Measurements from ENCODE around the gene CD300H. TPM values are rescaled to one million over a fixed set of nuclear protein-coding genes. Genes with fewer than 3 reads are reported as not detected.

CD300H gene
- total RNA-seq, result not detected
- not detected for total RNA-seq (2013)
- total RNA-seq, result 0 to 0.31 (median 0) reads per million in 29 experiments

DNA sequence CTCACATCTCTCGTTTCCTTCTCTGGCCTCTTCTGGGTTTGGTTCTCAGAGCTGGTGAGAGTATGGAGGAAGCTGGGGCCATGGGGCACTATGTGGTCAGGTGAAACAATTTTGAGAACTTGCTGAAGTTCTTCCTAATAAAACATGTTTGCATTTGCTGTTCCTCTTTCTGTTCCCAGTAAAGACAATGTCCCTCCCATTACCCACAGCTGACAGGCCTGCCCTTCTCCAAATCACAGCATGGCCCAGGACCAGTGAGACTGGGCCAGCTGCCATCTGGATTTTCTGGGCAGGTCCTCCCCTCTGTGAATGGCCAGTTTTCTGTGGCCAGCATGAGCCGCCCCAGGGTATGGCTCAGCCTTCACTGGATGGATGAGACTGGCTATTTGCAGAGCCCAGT lies at the start of gene CD300H:
Gene CD300H, minus strand, starts transcription at position 113 of the 400 bp plus-strand sequence.
- no peak within 1 kb of the TSS for H3K4me3 ChIP-seq (ENCODE audit: control insufficient read depth in 1 of 2, extremely low read depth in 1 of 2, low read length in 1 of 2)
- DNase-seq (no peak), ATAC-seq (replicated peaks in 1 of 4) (no peak)
- Mint-ChIP-seq H3K4me1 (peaks cover 0 to 11% (median 0%) of the 10 kb centered on the region in 3 donors), H3K36me3 (no peaks in the 10 kb centered on the region), H3K27me3 (peaks cover 20 to 56% of the 10 kb centered on the region in 2 donors), H3K4me3 (no peak within 1 kb of the TSS), H3K9me3 (no peaks in the 10 kb centered on the region), H3K27ac (no peak within 1 kb of the TSS)
- peaks cover 0 to 70% of the 10 kb centered on the region in 2 experiments for H3K27me3 ChIP-seq (replicated peaks in 1 of 2; ENCODE audit: control insufficient read depth in 2 of 2, extremely low read depth in 1 of 2, insufficient read depth in 2 of 2, low read length in 1 of 2)
- H3K9me3 ChIP-seq, result no peaks in the 10 kb centered on the region
- H3K27ac ChIP-seq (ENCODE audit: low read length), result no peak within 1 kb of the TSS
- ChIA-PET POLR2A (no interaction called here), CTCF (no interaction called here)
- WGBS (ENCODE audit: insufficient coverage), result no CpG with 5 or more reads among the region's 2 CpGs
- H3K4me1 ChIP-seq (ENCODE audit: control insufficient read depth in 1 of 2, extremely low read depth in 1 of 2, insufficient read depth in 2 of 2, low read length in 2 of 2), result peaks cover 0 to 2% of the 10 kb centered on the region in 2 experiments
- H3K36me3 ChIP-seq (ENCODE audit: control insufficient read depth in 2 of 2, extremely low read depth in 1 of 2, insufficient read depth in 1 of 2, low read length in 1 of 2), result no peaks in the 10 kb centered on the region

- Mint-ChIP-seq H3K27me3 (peaks cover 35 to 73% of the 10 kb centered on the region in 2 donors), H3K4me1 (peaks cover 0 to 6% (median 4%) of the 10 kb centered on the region in 3 donors), H3K36me3 (no peaks in the 10 kb centered on the region), H3K4me3 (no peak overlapping the region), H3K9me3 (no peaks in the 10 kb centered on the region), H3K27ac (no peak overlapping the region)
- no peak for ATAC-seq (replicated peaks in 1 of 4)
- Histone ChIP-seq H3K4me3 (ENCODE audit: control insufficient read depth in 1 of 2, extremely low read depth in 1 of 2, low read length in 1 of 2) (no peak overlapping the region), H3K27me3 (replicated peaks in 1 of 2; ENCODE audit: control insufficient read depth in 2 of 2, extremely low read depth in 1 of 2, insufficient read depth in 2 of 2, low read length in 1 of 2) (peaks cover 0 to 73% of the 10 kb centered on the region in 2 experiments), H3K9me3 (no peaks in the 10 kb centered on the region), H3K4me1 (ENCODE audit: control insufficient read depth in 1 of 2, extremely low read depth in 1 of 2, insufficient read depth in 2 of 2, low read length in 2 of 2) (peaks cover 0 to 12% of the 10 kb centered on the region in 2 experiments), H3K36me3 (ENCODE audit: control insufficient read depth in 2 of 2, extremely low read depth in 1 of 2, insufficient read depth in 1 of 2, low read length in 1 of 2) (no peaks in the 10 kb centered on the region), H3K27ac (ENCODE audit: low read length) (no peak overlapping the region)
- 90% methylated on average over 3 of the region's 7 CpGs for WGBS (ENCODE audit: insufficient coverage)
- CTCF ChIA-PET, result no interaction called here
- POLR2A ChIA-PET, result no interaction called here
- no peak for DNase-seq
Observed at GRCh38 chr17:74616696-74617095, 49.4 kb upstream of the CD300H start.

GRCh38 chr17:74612046-74612445 lies 44.7 kb upstream of the CD300H start:
- H3K4me3 ChIP-seq (ENCODE audit: control insufficient read depth in 1 of 2, extremely low read depth in 1 of 2, low read length in 1 of 2), result no peak overlapping the region
- ChIA-PET POLR2A (no interaction called here), CTCF (no interaction called here)
- no peaks in the 10 kb centered on the region for H3K9me3 ChIP-seq
- H3K9me3 Mint-ChIP-seq, result no peaks in the 10 kb centered on the region
- DNase-seq, result no peak
- H3K27ac Mint-ChIP-seq, result no peak overlapping the region
- H3K27ac ChIP-seq (ENCODE audit: low read length), result no peak overlapping the region
- no peaks in the 10 kb centered on the region for H3K36me3 ChIP-seq (ENCODE audit: control insufficient read depth in 2 of 2, extremely low read depth in 1 of 2, insufficient read depth in 1 of 2, low read length in 1 of 2)
- H3K4me1 ChIP-seq (ENCODE audit: control insufficient read depth in 1 of 2, extremely low read depth in 1 of 2, insufficient read depth in 2 of 2, low read length in 2 of 2), result peaks cover 0 to 12% of the 10 kb centered on the region in 2 experiments
- H3K27me3 Mint-ChIP-seq, result peaks cover 22 to 49% of the 10 kb centered on the region in 2 donors
- ATAC-seq (replicated peaks in 1 of 4), result no peak
- no peaks in the 10 kb centered on the region for H3K36me3 Mint-ChIP-seq
- H3K4me1 Mint-ChIP-seq, result peaks cover 0 to 6% (median 4%) of the 10 kb centered on the region in 3 donors
- H3K4me3 Mint-ChIP-seq, result no peak overlapping the region
- peaks cover 0 to 60% of the 10 kb centered on the region in 2 experiments for H3K27me3 ChIP-seq (replicated peaks in 1 of 2; ENCODE audit: control insufficient read depth in 2 of 2, extremely low read depth in 1 of 2, insufficient read depth in 2 of 2, low read length in 1 of 2)
- 79% methylated on average over 2 of the region's 6 CpGs for WGBS (ENCODE audit: insufficient coverage)

DNA sequence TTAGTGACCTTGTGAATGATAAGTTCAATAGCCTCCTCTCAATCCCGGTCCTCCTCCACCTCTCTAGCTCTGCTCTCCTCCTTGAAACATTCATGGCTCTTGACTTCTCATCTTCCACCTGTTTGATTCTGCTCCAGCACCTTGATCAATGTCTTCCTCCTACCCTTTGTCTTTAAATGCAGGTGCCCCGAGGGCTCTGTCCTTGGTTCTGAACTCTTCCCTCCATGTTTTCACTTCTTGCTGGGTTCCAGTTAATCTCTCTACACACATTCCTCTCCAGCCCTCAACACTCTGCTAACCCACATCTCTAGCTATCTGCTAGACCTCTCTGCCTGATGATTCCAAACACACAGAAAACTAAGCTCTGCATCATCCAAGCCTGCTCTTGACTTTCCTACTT lies 42.8 kb upstream of the CD300H start:
- Mint-ChIP-seq H3K4me3 (no peak overlapping the region), H3K27ac (no peak overlapping the region), H3K4me1 (peaks cover 0 to 6% (median 4%) of the 10 kb centered on the region in 3 donors), H3K9me3 (no peaks in the 10 kb centered on the region), H3K36me3 (no peaks in the 10 kb centered on the region), H3K27me3 (peaks cover 12 to 42% of the 10 kb centered on the region in 2 donors)
- no peak overlapping the region for H3K27ac ChIP-seq (ENCODE audit: low read length)
- no peaks in the 10 kb centered on the region for H3K36me3 ChIP-seq (ENCODE audit: control insufficient read depth in 2 of 2, extremely low read depth in 1 of 2, insufficient read depth in 1 of 2, low read length in 1 of 2)
- WGBS (ENCODE audit: insufficient coverage), result 31% methylated on average over 2 of the region's 2 CpGs
- DNase-seq, result no peak
- H3K4me3 ChIP-seq (ENCODE audit: control insufficient read depth in 1 of 2, extremely low read depth in 1 of 2, low read length in 1 of 2), result no peak overlapping the region
- POLR2A ChIA-PET, result no interaction called here
- no peaks in the 10 kb centered on the region for H3K9me3 ChIP-seq
- peaks cover 0 to 12% of the 10 kb centered on the region in 2 experiments for H3K4me1 ChIP-seq (ENCODE audit: control insufficient read depth in 1 of 2, extremely low read depth in 1 of 2, insufficient read depth in 2 of 2, low read length in 2 of 2)
- peaks cover 0 to 60% of the 10 kb centered on the region in 2 experiments for H3K27me3 ChIP-seq (replicated peaks in 1 of 2; ENCODE audit: control insufficient read depth in 2 of 2, extremely low read depth in 1 of 2, insufficient read depth in 2 of 2, low read length in 1 of 2)
- ATAC-seq (replicated peaks in 1 of 4), result no peak
- CTCF ChIA-PET, result no interaction called here

GRCh38 chr17:74608511-74608910 lies 41.2 kb upstream of the CD300H start:
- Mint-ChIP-seq H3K27ac (no peak overlapping the region), H3K36me3 (no peaks in the 10 kb centered on the region), H3K9me3 (no peaks in the 10 kb centered on the region), H3K27me3 (peaks cover 7 to 36% of the 10 kb centered on the region in 2 donors), H3K4me3 (no peak overlapping the region), H3K4me1 (peaks cover 0 to 9% (median 7%) of the 10 kb centered on the region in 3 donors)
- Histone ChIP-seq H3K4me3 (ENCODE audit: control insufficient read depth in 1 of 2, extremely low read depth in 1 of 2, low read length in 1 of 2) (no peak overlapping the region), H3K9me3 (no peaks in the 10 kb centered on the region), H3K27me3 (replicated peaks in 1 of 2; ENCODE audit: control insufficient read depth in 2 of 2, extremely low read depth in 1 of 2, insufficient read depth in 2 of 2, low read length in 1 of 2) (peaks cover 0 to 61% of the 10 kb centered on the region in 2 experiments), H3K36me3 (ENCODE audit: control insufficient read depth in 2 of 2, extremely low read depth in 1 of 2, insufficient read depth in 1 of 2, low read length in 1 of 2) (no peaks in the 10 kb centered on the region), H3K27ac (ENCODE audit: low read length) (no peak overlapping the region), H3K4me1 (ENCODE audit: control insufficient read depth in 1 of 2, extremely low read depth in 1 of 2, insufficient read depth in 2 of 2, low read length in 2 of 2) (peaks cover 0 to 19% of the 10 kb centered on the region in 2 experiments)
- 95% methylated on average over 3 of the region's 3 CpGs for WGBS (ENCODE audit: insufficient coverage)
- CTCF ChIA-PET, result no interaction called here
- POLR2A ChIA-PET, result no interaction called here
- DNase-seq (no peak), ATAC-seq (replicated peaks in 1 of 4) (no peak)

DNA sequence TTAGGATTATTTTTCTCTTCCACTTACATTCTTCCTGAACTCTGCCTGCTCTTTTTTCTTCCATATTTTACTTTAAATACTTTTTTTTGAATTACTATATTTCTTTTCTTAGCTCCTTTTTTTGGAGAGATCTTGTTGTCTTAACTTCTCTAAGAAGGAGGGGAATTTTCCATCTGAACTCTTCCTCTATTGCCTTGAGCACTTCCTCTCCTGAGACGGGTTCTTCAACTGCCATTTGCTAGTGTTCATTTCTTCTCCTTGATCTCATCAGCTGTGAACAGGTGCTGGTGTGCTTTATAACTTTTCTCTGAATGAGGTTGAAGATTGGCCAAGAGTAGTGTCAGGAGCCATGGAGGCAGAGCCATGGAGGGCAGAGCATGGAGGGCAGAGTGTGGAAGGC lies 39.9 kb upstream of the CD300H start:
- Histone ChIP-seq H3K9me3 (no peaks in the 10 kb centered on the region), H3K4me3 (ENCODE audit: control insufficient read depth in 1 of 2, extremely low read depth in 1 of 2, low read length in 1 of 2) (no peak overlapping the region), H3K27me3 (replicated peaks in 1 of 2; ENCODE audit: control insufficient read depth in 2 of 2, extremely low read depth in 1 of 2, insufficient read depth in 2 of 2, low read length in 1 of 2) (peaks cover 0 to 63% of the 10 kb centered on the region in 2 experiments), H3K4me1 (ENCODE audit: control insufficient read depth in 1 of 2, extremely low read depth in 1 of 2, insufficient read depth in 2 of 2, low read length in 2 of 2) (peaks cover 5 to 23% of the 10 kb centered on the region in 2 experiments), H3K36me3 (ENCODE audit: control insufficient read depth in 2 of 2, extremely low read depth in 1 of 2, insufficient read depth in 1 of 2, low read length in 1 of 2) (no peaks in the 10 kb centered on the region), H3K27ac (ENCODE audit: low read length) (no peak overlapping the region)
- ATAC-seq (replicated peaks in 1 of 4), result no peak
- WGBS (ENCODE audit: insufficient coverage), result no CpG with 5 or more reads among the region's 1 CpG
- Mint-ChIP-seq H3K4me3 (no peak overlapping the region), H3K9me3 (no peaks in the 10 kb centered on the region), H3K27me3 (peaks cover 7 to 36% of the 10 kb centered on the region in 2 donors), H3K4me1 (peaks cover 10 to 11% (median 10%) of the 10 kb centered on the region in 3 donors), H3K36me3 (no peaks in the 10 kb centered on the region), H3K27ac (no peak overlapping the region)
- POLR2A ChIA-PET, result no interaction called here
- no peak for DNase-seq
- CTCF ChIA-PET, result no interaction called here

GRCh38 chr17:74606050-74606449 lies 38.7 kb upstream of the CD300H start:
- Histone ChIP-seq H3K9me3 (no peaks in the 10 kb centered on the region), H3K36me3 (ENCODE audit: control insufficient read depth in 2 of 2, extremely low read depth in 1 of 2, insufficient read depth in 1 of 2, low read length in 1 of 2) (no peaks in the 10 kb centered on the region), H3K4me1 (ENCODE audit: control insufficient read depth in 1 of 2, extremely low read depth in 1 of 2, insufficient read depth in 2 of 2, low read length in 2 of 2) (peaks cover 7 to 27% of the 10 kb centered on the region in 2 experiments), H3K27ac (ENCODE audit: low read length) (no peak overlapping the region), H3K27me3 (replicated peaks in 1 of 2; ENCODE audit: control insufficient read depth in 2 of 2, extremely low read depth in 1 of 2, insufficient read depth in 2 of 2, low read length in 1 of 2) (peaks cover 0 to 61% of the 10 kb centered on the region in 2 experiments), H3K4me3 (ENCODE audit: control insufficient read depth in 1 of 2, extremely low read depth in 1 of 2, low read length in 1 of 2) (no peak overlapping the region)
- POLR2A ChIA-PET, result no interaction called here
- no peaks in the 10 kb centered on the region for H3K9me3 Mint-ChIP-seq
- H3K4me1 Mint-ChIP-seq, result peaks cover 10 to 17% (median 12%) of the 10 kb centered on the region in 3 donors
- DNase-seq (no peak), ATAC-seq (replicated peaks in 1 of 4) (no peak)
- H3K4me3 Mint-ChIP-seq, result no peak overlapping the region
- peaks cover 12 to 39% of the 10 kb centered on the region in 2 donors for H3K27me3 Mint-ChIP-seq
- CTCF ChIA-PET, result no interaction called here
- H3K36me3 Mint-ChIP-seq, result no peaks in the 10 kb centered on the region
- WGBS (ENCODE audit: insufficient coverage), result 85% methylated on average over 8 of the region's 8 CpGs
- H3K27ac Mint-ChIP-seq, result no peak overlapping the region
